Erythroblast (primary cell): ENCODE measurements around the gene TAS2R42.

Experiments
- GATA1 ChIP-seq: IDR thresholded peaks from 2 replicates; pipeline ENCODE4 v1.6.1; 2011; ENCODE audit warnings: low read depth, mild to moderate bottlenecking, control low read depth, low read length, moderate library complexity
- POLR2A ChIP-seq: IDR thresholded peaks from 2 replicates; pipeline ENCODE4 v1.6.1; 2011; ENCODE audit warnings: mild to moderate bottlenecking, low read length

DNA sequence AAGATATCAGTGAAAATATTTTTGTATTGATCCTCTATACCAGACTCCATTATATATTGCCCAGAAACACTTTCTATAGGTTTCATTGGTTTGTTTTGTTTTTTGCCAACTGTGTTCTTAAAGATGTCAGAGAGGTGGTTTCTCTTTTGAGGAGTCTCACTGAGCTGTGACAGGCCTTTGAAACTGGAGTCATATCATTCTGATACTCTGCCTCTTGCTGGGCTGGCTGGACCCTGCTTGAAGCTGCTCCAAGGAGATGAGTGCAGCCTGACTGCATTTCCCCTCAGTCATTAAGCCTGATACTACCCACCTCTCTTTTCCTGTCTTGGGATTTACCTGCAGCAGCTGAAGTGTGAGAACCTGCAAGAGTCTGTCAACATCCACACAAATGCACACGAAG is 35.9 kb downstream of the TAS2R42 start:
- TF ChIP-seq POLR2A (no peak), GATA1 (no peak)
